ENCODE results near the gene SRBD1. TPM values are rescaled to one million over a fixed set of nuclear protein-coding genes. Genes with fewer than 3 reads are reported as not detected.

Gene SRBD1
- total RNA-seq, 1 experiment from 2014 or later, result 22.8 TPM

- Mint-ChIP-seq H3K4me1 (peaks cover 34% of the 10 kb centered on the region), H3K4me3 (no peak overlapping the region), H3K27ac (peak overlapping the region; percentile 20; the same call in 1 of the 2 replicates), H3K9me3 (no peaks in the 10 kb centered on the region), H3K27me3 (ENCODE audit: low read depth) (no peaks in the 10 kb centered on the region), H3K36me3 (no peaks in the 10 kb centered on the region)
- DNase-seq (ENCODE audit: low spot score) (no peak), ATAC-seq (no peak)
- ChIA-PET POLR2A (no interaction called here), CTCF (interaction anchor here (1.0 to 1.6 kb wide), 3 partner anchors 68 to 529 kb away, joined by 3 to 4 read pairs (median 3); no protein-coding TSS in a partner anchor)
- TF ChIP-seq ZNF423 (CRISPR knock-in tag; IDR thresholded peaks at IDR 0.05), result no peak
- no peak for TF ChIP-seq EMX1 (CRISPR knock-in tag; IDR thresholded peaks at IDR 0.05)
- TF ChIP-seq MYBL2 (CRISPR knock-in tag; IDR thresholded peaks at IDR 0.05), result no peak
- no peak for TF ChIP-seq RORB (CRISPR knock-in tag; IDR thresholded peaks at IDR 0.05)
- no peak for TF ChIP-seq TCF7 (CRISPR knock-in tag; IDR thresholded peaks at IDR 0.05; ENCODE audit: low read depth)
- no peak for TF ChIP-seq KAT7 (CRISPR knock-in tag; IDR thresholded peaks at IDR 0.05; ENCODE audit: borderline replicate concordance)
- TF ChIP-seq HMGA2 (CRISPR knock-in tag; IDR thresholded peaks at IDR 0.05), result no peak
- TF ChIP-seq CBFB (CRISPR knock-in tag; IDR thresholded peaks at IDR 0.05; ENCODE audit: low read depth), result no peak
- no peak for TF ChIP-seq OVOL2 (CRISPR knock-in tag; IDR thresholded peaks at IDR 0.05; ENCODE audit: borderline replicate concordance)
- no peak for TF ChIP-seq CREB1 (CRISPR knock-in tag; IDR thresholded peaks at IDR 0.05)
- no peak for TF ChIP-seq ATF1 (CRISPR knock-in tag; IDR thresholded peaks at IDR 0.05)
These were observed 100.2 kb downstream of the SRBD1 start for GRCh38 chr2:45510701-45511420.

DNA sequence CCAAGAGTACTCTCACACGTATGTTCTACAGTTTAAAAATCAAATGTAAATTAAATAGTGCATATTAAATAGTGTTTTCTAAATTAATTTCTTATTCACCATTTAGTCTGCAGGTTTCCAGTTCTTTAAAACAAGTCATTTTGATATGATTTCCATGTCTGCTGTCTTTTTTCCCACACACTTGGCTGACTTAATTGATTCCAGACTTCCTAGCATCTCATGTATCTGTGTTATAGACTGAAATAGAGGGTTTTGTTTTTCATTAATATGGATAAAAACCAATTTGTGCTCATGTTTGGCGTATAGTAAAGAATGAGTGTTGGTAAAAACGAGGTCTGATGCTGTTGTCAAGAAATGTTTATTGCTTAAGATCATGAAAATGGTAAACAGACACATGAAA is 104.3 kb downstream of the SRBD1 start:
- no peak for DNase-seq (ENCODE audit: low spot score)
- TF ChIP-seq ZNF317 (CRISPR knock-in tag; IDR thresholded peaks at IDR 0.05; ENCODE audit: borderline replicate concordance, low read depth) (no peak), ZNF396 (CRISPR knock-in tag; IDR thresholded peaks at IDR 0.05; ENCODE audit: borderline replicate concordance) (no peak), ESRRA (CRISPR knock-in tag; IDR thresholded peaks at IDR 0.05; ENCODE audit: borderline replicate concordance) (no peak), FOXP1 (CRISPR knock-in tag; IDR thresholded peaks at IDR 0.05; ENCODE audit: borderline replicate concordance) (no peak), ZNF425 (CRISPR knock-in tag; conservative IDR thresholded peaks at IDR 0.05) (no peak), ZNF416 (CRISPR knock-in tag; IDR thresholded peaks at IDR 0.05) (no peak), NR2C2 (CRISPR knock-in tag; IDR thresholded peaks at IDR 0.05) (no peak), CDX4 (CRISPR knock-in tag; IDR thresholded peaks at IDR 0.05; ENCODE audit: borderline replicate concordance) (no peak), SMAD3 (CRISPR knock-in tag; IDR thresholded peaks at IDR 0.05; ENCODE audit: borderline replicate concordance) (no peak)
- TF ChIP-seq, protein P1, sequence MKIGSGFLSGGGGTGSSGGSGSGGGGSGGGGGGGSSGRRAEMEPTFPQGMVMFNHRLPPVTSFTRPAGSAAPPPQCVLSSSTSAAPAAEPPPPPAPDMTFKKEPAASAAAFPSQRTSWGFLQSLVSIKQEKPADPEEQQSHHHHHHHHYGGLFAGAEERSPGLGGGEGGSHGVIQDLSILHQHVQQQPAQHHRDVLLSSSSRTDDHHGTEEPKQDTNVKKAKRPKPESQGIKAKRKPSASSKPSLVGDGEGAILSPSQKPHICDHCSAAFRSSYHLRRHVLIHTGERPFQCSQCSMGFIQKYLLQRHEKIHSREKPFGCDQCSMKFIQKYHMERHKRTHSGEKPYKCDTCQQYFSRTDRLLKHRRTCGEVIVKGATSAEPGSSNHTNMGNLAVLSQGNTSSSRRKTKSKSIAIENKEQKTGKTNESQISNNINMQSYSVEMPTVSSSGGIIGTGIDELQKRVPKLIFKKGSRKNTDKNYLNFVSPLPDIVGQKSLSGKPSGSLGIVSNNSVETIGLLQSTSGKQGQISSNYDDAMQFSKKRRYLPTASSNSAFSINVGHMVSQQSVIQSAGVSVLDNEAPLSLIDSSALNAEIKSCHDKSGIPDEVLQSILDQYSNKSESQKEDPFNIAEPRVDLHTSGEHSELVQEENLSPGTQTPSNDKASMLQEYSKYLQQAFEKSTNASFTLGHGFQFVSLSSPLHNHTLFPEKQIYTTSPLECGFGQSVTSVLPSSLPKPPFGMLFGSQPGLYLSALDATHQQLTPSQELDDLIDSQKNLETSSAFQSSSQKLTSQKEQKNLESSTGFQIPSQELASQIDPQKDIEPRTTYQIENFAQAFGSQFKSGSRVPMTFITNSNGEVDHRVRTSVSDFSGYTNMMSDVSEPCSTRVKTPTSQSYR (CRISPR knock-in tag; IDR thresholded peaks at IDR 0.05), result no peak
- peaks cover 15% of the 10 kb centered on the region for H3K36me3 Mint-ChIP-seq
- H3K27me3 Mint-ChIP-seq (ENCODE audit: low read depth), result no peaks in the 10 kb centered on the region
- ATAC-seq, result no peak
- peaks cover 22% of the 10 kb centered on the region for H3K4me1 Mint-ChIP-seq
- ChIA-PET CTCF (no interaction called here), POLR2A (no interaction called here)
- peaks cover 7% of the 10 kb centered on the region for H3K9me3 Mint-ChIP-seq
- H3K4me3 Mint-ChIP-seq, result no peak overlapping the region
- H3K27ac Mint-ChIP-seq, result no peak overlapping the region

Measured in WTC11 (cell line).